MM.1S (cell line): Measurements from ENCODE around the gene LUZP1.

Experiments
- DNase-seq: peaks from one replicate; pipeline ENCODE4 v3.0.0-alpha.2; 2015
- H2AFZ ChIP-seq: fragments of 300-600 bp; sonication (generic); 2 replicates; pipeline ENCODE4 v1.6.0; 2016; ENCODE audit warnings: antibody characterized with exemption, low read length
- H3F3A ChIP-seq: fragments of 300-600 bp; sonication (generic); 2 replicates; pipeline ENCODE4 v1.6.1; 2016; ENCODE audit warnings: mild to moderate bottlenecking, antibody characterized with exemption, low read length, moderate library complexity, mixed read lengths; ENCODE audit not compliant: insufficient read depth
- H3K27ac ChIP-seq: fragments of 300-600 bp; sonication (generic); 2 replicates; pipeline ENCODE4 v1.5.1; 2016; ENCODE audit warnings: mild to moderate bottlenecking, low read length
- H3K27me3 ChIP-seq: fragments of 300-600 bp; sonication (generic); replicated peaks from 2 replicates; pipeline ENCODE4 v1.6.0; 2016; ENCODE audit warnings: low read length; ENCODE audit not compliant: insufficient read depth
- H3K36me3 ChIP-seq: fragments of 300-600 bp; sonication (generic); replicated peaks from 2 replicates; pipeline ENCODE4 v1.6.1; 2016; ENCODE audit warnings: mild to moderate bottlenecking, low read length, mixed read lengths; ENCODE audit not compliant: insufficient read depth
- H3K4me1 ChIP-seq: fragments of 300-600 bp; sonication (generic); 2 replicates; pipeline ENCODE4 v1.6.1; 2016; ENCODE audit warnings: low read length, mixed read lengths
- H3K4me2 ChIP-seq: fragments of 300-600 bp; sonication (generic); 2 replicates; pipeline ENCODE4 v1.6.0; 2016; ENCODE audit warnings: low read depth, low read length
- H3K4me3 ChIP-seq: fragments of 300-600 bp; sonication (generic); 2 replicates; pipeline ENCODE4 v1.5.1; 2016; ENCODE audit warnings: low read length, mixed read lengths
- H3K79me2 ChIP-seq: fragments of 300-600 bp; sonication (generic); 2 replicates; pipeline ENCODE4 v1.6.1; 2016; ENCODE audit warnings: mixed run types, low read length, mixed read lengths
- H3K9ac ChIP-seq: fragments of 300-600 bp; sonication (generic); 2 replicates; pipeline ENCODE4 v1.6.1; 2016; ENCODE audit warnings: low read length, mixed read lengths
- H3K9me2 ChIP-seq: fragments of 300-600 bp; sonication (generic); replicated peaks from 2 replicates; pipeline ENCODE4 v1.6.1; 2016; ENCODE audit warnings: mild to moderate bottlenecking, low read length, mixed read lengths; ENCODE audit not compliant: insufficient read depth
- H3K9me3 ChIP-seq: fragments of 300-600 bp; sonication (generic); replicated peaks from 2 replicates; pipeline ENCODE4 v1.6.1; 2016; ENCODE audit warnings: mild to moderate bottlenecking, low read length, mixed read lengths; ENCODE audit not compliant: insufficient read depth
- H4K20me1 ChIP-seq: fragments of 300-600 bp; sonication (generic); 2 replicates; pipeline ENCODE4 v1.6.1; 2016; ENCODE audit warnings: mild to moderate bottlenecking, low read length, moderate library complexity, mixed read lengths; ENCODE audit not compliant: insufficient read depth
- EZH2 ChIP-seq: fragments of 300-600 bp; sonication (generic); optimal IDR thresholded peaks from 2 replicates; pipeline ENCODE3; 2017; ENCODE audit warnings: low read depth, mild to moderate bottlenecking, antibody characterized with exemption, low read length, mixed read lengths
- EZH2phosphoT487 ChIP-seq: fragments of 300-600 bp; sonication (generic); IDR thresholded peaks from 2 replicates; pipeline ENCODE4 v1.6.1; 2018; ENCODE audit warnings: antibody characterized with exemption, low read length
- TF ChIP-seq, protein P1 (sequence below): fragments of 300-600 bp; sonication (generic); IDR thresholded peaks from 2 replicates; pipeline ENCODE4 v1.5.1; 2016; ENCODE audit warnings: antibody characterized with exemption, low read length, mixed read lengths

LUZP1 gene

DNA sequence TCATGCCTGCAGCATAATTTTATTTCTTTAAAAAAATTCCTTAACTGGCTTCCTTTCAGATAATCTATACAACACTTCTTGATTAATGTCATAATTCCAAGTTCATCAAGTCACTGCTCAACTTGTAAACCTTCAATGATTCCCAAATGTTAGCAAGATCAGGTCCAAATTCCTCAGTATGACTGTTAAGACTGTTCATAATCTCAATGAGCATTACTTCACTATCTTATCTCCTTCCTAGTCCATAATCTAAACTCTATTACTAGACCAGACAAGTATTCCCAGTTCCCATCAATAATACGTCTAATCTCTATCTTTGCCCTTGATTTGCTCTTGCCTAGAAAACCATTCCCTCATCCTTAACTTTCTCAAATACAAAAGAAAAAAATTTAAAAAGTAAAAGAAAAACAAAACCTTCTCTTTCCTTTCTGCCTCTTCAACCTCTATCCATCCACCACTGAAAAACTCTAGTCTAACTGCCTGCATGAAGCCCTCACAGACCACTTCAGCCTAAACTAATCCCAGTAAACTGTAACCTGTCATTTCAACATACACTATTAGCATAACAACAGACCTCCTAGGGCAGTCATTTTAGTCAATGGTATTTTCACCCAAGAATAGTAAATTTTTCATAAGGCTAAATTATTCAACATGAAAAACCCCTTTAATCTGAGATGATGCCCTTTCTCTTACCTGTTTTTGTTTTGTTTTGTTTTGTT lies 15.5 kb downstream of the LUZP1 start:
- H2AFZ ChIP-seq = no peak overlapping the region
- DNase-seq = no peak
- H3K9me2 ChIP-seq = no peaks in the 10 kb centered on the region
- H3F3A ChIP-seq = no peaks in the 10 kb centered on the region
- H4K20me1 ChIP-seq = no peaks in the 10 kb centered on the region
- no peaks in the 10 kb centered on the region for H3K27me3 ChIP-seq
- no peaks in the 10 kb centered on the region for H3K9me3 ChIP-seq
- no peak overlapping the region for H3K9ac ChIP-seq
- H3K4me3 ChIP-seq = no peak overlapping the region
- H3K4me1 ChIP-seq = 0 out of 2 replicates have a peak, but pooled peaks cover 3% of the 10 kb centered on the region
- H3K4me2 ChIP-seq = no peak overlapping the region
- no peaks in the 10 kb centered on the region for H3K36me3 ChIP-seq
- no peak overlapping the region for H3K27ac ChIP-seq
- TF ChIP-seq EZH2 (no peak), EZH2phosphoT487 (no peak)
- TF ChIP-seq, protein P1, sequence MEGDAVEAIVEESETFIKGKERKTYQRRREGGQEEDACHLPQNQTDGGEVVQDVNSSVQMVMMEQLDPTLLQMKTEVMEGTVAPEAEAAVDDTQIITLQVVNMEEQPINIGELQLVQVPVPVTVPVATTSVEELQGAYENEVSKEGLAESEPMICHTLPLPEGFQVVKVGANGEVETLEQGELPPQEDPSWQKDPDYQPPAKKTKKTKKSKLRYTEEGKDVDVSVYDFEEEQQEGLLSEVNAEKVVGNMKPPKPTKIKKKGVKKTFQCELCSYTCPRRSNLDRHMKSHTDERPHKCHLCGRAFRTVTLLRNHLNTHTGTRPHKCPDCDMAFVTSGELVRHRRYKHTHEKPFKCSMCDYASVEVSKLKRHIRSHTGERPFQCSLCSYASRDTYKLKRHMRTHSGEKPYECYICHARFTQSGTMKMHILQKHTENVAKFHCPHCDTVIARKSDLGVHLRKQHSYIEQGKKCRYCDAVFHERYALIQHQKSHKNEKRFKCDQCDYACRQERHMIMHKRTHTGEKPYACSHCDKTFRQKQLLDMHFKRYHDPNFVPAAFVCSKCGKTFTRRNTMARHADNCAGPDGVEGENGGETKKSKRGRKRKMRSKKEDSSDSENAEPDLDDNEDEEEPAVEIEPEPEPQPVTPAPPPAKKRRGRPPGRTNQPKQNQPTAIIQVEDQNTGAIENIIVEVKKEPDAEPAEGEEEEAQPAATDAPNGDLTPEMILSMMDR = no peak
- H3K79me2 ChIP-seq = peaks cover 6% of the 10 kb centered on the region; the same call in 1 of the 2 replicates

DNA sequence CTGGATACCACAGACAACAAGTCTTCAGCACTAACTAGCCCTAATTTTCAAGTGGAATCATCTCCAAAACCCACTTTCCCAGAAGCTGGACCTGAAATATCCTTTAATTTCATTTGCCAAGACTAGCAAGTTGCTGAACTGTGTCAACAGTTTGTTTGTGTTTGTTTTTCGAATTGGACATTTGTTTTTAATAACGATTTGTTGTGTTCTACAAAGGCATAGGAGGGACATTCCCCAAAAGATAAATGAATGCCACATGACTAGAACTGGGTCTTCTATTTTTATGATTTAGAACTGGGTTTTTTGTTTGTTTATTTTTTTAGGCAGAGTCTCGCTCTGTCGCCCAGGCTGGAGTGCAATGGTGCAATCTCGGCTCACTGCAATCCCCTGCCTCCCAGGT lies 17.9 kb downstream of the LUZP1 start:
- Histone ChIP-seq H3K27me3 (no peaks in the 10 kb centered on the region), H3K9me2 (no peaks in the 10 kb centered on the region), H3K27ac (no peak overlapping the region), H4K20me1 (no peaks in the 10 kb centered on the region), H3K4me3 (no peak overlapping the region), H3F3A (no peaks in the 10 kb centered on the region), H3K79me2 (no peaks in the 10 kb centered on the region), H3K9me3 (no peaks in the 10 kb centered on the region), H3K4me1 (no peaks in the 10 kb centered on the region), H2AFZ (no peak overlapping the region), H3K36me3 (no peaks in the 10 kb centered on the region), H3K4me2 (no peak overlapping the region), H3K9ac (no peak overlapping the region)
- DNase-seq = no peak
- TF ChIP-seq, protein P1 = no peak
- no peak for TF ChIP-seq EZH2
- no peak for TF ChIP-seq EZH2phosphoT487

DNA sequence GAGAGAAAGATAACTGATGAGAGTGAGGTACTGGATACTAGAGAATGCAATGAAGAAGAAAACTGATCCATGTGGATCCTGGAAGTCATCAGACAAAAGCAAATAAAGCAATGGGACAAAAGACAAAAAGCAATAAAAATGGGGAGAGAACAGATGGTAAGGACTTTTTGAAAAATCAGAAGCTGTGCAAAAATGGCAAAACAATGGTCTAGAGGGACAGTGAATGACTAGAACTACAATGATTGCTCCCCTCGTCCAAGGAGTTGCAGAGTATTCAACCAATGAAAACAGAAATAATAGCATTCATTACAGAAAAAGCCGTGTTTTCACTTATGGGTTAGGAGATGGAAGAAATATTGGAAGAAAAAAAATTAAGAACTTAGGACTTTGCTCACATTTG lies 18.5 kb downstream of the LUZP1 start:
- Histone ChIP-seq H3K36me3 (no peaks in the 10 kb centered on the region), H3K4me3 (no peak overlapping the region), H3K9me2 (no peaks in the 10 kb centered on the region), H2AFZ (no peak overlapping the region), H3K79me2 (no peaks in the 10 kb centered on the region), H3K27me3 (no peaks in the 10 kb centered on the region), H3F3A (no peaks in the 10 kb centered on the region), H3K4me1 (no peaks in the 10 kb centered on the region), H3K9me3 (no peaks in the 10 kb centered on the region), H3K4me2 (no peak overlapping the region), H3K9ac (no peak overlapping the region), H4K20me1 (no peaks in the 10 kb centered on the region), H3K27ac (no peak overlapping the region)
- no peak for DNase-seq
- no peak for TF ChIP-seq EZH2
- no peak for TF ChIP-seq EZH2phosphoT487
- TF ChIP-seq, protein P1 = no peak
